HG03064 (cell line): ENCODE measurements around the gene INPP5A.
"Not testable (repeated sequence)": the region's sequence is repeated elsewhere in the genome, so short reads cannot be mapped to it uniquely, and the experiment has no call there.

Experiments used
- ATAC-seq: cut with Tn5 transposase; IDR thresholded peaks from one replicate; pipeline ENCODE4 v1.9.1; 2021; ENCODE audit warnings: low read depth; ENCODE audit not compliant: unreplicated experiment

The INPP5A gene

DNA sequence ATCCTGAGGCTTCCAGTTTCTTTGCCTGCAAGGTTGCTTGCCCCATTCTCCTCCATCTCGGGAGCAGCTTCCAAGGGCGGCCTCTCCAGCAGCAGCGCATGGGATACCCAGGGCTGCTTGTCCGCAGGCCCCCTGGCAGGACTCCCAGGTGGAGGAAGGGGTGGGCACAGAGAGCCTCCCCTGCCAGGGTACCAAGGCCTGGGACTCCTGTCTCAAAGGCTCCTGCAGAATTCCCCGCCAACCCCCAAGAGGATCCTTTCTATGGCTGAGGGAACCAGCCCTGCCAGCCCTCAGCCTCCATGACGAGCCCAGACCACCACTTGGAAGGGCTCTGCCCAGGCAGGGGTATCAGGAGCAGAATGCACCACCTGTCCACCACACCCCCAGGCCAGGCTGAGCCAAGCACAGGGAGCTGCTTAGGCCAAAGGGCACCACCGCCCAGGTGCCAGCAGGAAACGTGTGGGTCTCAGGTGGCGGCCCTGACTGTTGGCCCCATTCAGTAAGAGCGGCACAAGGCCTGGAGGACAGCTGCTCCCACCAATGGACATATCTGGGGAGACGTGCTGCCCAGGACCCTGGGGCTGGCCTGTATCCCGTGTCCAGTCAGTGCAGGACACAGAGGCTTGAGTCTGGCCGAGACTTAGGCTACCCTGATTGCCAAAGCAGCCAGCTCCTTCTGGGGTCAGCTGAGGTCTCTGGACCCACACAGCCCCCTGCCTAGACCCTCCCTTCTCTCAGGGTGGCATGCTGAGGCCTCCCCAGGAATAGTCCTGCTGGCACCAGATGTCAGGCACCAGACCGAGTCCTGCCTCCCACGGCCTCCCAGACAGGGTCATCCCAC, 33.8 kb upstream of the INPP5A start:
- no peak for ATAC-seq

DNA sequence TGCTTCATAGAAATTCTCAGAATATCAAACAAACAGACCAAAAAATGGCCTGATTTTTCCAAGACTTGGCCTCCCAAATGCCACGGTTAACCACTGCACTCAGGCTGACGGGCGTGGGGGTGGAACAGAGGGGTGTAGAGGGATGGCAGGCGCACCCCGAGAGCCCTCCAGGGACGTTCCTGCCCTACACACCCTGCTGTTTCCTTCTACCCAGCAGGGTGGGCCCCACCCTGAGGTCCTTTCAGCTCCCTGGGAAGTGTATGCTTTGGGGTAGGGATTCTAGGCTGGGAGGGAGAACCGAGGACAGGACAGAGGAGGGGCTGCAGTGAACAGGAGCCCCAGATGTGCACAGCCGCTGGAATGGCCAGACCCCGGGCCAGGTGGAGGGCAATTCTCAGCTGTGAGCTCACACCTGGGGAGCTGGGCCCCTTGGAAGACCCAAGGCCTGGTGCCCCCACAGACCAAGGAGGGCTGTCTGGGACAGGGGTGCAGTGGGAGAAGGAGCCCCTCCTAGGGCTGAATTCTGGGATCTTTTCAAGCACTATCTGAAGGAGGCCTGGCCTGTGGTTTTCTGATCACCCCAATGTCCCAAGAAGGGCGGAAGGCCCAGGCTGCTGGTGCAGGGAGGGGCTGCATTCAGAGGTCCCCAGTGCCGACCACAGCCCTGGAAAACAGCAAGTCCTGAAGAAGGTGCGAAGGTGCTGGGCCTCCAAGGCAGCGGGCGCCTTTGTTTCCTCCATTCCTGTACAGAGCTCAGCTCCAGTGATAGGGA, 32.9 kb upstream of the INPP5A start:
- ATAC-seq: no peak

DNA sequence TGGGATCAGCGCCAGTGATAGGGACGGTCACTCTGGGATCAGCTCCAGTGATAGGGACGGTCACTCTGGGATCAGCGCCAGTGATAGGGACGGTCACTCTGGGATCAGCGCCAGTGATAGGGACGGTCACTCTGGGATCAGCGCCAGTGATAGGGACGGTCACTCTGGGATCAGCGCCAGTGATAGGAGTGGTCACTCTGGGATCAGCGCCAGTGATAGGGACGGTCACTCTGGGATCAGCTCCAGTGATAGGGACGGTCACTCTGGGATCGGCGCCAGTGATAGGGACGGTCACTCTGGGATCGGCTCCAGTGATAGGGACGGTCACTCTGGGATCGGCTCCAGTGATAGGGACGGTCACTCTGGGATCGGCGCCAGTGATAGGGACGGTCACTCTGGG, 32.0 kb upstream of the INPP5A start:
- not testable (repeated sequence) for ATAC-seq

DNA sequence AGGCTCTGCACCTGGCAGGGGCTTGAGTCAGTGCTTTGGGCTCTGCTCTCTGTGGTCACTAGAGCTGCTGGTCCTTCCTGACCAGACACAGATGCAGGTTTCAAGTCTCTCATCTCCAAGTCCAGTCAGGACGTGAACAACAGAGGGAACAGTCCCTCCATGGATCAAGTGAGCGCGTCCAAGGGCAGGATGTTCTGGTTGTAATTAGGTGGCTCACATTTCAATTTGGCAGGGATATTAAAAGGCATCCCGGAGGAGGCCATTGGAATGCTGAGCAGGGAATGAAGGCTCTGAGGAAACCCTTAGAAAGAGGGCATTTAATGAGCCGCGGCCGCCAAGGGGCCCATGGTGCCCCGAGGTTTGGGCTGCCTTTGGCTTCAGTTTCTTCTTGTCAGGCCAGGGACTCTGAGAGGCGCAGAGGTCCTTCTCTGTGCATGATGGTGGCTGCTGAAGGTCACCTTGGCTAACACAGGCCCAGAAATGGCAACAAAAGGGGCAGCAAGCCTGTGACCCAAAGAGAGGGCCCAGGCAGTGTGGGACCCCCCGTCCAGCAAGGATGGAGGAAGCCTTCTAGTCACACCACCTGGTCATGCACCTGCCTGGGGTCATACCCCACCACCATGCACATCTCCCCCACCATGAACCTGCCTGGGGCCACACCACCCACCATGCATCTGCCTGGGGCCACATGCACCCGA, 30.7 kb upstream of the INPP5A start:
- ATAC-seq: no peak

DNA sequence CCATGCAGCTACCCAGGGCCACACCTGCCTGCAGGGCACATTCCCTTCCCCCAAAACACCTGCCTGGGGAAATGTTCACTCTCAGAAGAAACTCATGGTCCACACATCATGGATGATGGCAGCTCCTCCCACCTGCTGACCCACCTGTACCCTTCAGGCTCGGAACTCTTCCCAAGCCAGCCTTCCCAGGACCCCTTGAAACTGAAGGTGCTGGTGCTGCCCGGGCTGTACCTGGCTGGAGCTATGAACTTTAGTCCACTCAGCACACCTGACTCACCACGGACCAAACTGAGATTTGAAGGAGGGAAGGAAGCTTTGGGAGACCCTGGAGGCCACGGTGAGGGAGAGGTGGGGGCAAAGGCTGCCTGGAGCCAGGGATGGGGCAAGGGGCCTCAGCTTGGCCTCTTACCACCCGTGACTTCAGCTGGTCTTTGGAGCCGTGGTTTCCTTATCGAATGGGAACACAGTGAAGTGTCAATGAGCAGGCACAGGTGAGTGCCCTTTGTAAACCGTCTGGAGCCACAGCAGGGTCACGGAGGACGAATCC, 30.1 kb upstream of the INPP5A start:
- ATAC-seq: no peak

DNA sequence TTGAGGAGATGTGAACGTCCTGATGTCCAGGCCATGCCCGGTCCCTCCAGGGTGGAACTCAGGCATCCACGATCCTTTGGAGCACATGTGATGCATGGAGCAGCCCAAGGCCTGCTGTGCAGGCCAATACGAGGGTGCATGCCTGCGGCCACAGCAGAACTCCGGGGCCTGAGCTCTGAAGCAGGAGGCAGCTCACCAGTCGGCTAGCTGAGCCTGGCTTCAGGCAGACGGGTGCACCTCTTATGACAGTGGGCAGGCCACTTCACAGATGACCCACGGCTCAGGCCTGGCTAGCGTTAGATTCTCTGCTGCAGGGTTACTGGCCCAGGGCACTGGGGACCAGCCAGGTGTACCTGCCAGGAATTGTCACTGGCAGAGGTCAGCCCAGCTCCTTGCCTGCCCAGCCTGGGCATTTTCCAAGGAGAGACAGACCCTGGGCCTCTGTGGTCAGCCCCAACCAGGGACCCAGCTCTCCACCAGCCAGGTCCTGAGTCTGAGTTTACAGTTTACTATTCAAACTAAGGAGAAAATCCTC, 29.6 kb upstream of the INPP5A start:
- ATAC-seq: no peak

DNA sequence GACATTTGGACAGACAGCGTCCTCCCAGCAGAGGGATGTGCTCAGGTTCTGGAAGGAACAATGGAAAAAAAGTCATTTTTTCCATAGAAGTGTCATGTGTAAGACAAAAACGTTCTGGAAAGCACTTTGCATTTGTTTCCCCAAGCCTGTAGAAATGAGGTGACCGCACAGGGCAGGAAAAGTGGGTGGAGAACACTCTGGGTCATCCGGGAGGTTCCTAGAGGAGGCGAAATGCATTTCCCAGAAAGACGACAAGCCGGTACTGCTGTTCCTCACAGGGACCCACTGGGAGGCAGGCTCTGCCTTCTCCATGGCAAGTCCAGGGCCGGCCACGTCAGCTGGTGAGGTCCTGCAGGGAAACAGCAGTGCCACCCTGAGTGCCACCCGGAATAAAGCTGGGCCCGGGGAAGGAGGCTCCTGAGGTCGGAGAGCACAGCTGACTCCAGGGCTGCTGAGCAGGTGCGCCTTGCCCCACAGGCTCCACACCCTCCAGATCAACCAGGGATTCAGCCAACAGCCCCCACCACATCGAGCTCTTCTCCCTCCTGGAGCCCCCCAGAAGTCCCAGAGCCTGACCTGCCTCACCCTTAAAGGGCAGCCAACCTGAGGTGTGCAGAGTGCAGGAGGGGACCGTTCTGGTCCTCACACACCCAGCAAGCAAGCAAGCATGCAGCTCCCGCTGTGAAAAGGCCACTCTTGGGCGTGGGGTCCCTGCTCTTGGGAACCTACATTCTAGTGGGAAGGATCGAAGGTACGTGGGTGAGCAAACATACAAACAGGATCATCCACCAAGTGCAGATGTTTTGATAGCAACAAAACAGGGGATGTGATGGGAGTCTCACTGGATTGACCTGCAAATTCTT, 28.8 kb upstream of the INPP5A start:
- ATAC-seq: no peak

DNA sequence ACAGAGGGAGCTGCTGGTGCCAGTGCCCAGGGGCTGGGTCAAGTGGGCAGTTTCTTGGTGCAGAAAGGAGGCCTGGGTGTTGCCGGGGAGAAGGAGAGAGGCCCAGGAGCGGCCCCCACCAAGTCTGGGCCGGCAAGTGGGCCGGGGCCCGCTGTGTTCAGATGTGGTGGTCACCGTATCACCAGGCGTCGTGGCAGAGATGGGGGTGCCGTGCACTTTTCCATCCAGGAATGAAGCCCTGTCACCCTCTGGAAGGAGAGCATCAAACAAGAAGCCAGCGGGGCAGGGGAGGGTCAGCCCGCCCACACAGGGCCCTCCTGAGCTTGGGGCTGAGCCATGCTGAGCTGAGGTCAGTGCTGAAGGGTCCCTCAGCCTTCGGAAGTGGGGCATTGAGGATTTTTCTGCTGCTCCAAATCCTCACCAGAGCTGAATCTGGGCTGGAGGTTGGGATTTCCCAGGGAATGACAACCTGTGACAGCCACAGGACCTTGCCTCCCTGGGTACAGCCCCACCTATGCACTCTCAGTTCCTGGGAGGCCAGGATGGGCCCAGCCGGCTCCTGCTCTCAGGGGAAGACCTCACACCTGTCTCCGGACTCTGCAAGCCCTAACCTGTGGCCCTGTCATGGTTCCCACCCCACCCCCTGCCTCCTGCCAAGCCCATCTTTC, 27.9 kb upstream of the INPP5A start:
- ATAC-seq: no peak

DNA sequence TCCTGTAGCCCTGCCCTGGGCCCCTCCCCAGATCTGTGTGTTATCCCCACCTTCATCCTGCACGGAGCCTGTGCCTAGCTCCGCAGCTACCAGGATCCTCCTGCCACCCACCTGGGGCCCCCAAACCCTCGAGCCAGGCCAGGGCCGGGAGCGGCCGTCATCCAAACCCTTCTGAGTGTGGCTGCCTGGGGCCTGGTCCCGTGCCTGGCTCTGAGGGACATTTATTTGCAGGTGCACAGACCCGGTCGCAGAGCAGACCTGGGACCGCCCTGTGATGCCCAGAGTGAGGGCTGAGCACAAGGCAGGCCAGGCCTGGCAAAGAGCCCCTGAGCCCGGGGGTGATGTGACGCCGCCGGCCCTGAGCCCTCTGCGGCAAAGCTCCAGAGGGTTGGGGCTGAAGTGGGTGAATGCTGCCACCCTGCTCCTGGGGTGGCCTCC, 27.4 kb upstream of the INPP5A start:
- ATAC-seq: no peak

DNA sequence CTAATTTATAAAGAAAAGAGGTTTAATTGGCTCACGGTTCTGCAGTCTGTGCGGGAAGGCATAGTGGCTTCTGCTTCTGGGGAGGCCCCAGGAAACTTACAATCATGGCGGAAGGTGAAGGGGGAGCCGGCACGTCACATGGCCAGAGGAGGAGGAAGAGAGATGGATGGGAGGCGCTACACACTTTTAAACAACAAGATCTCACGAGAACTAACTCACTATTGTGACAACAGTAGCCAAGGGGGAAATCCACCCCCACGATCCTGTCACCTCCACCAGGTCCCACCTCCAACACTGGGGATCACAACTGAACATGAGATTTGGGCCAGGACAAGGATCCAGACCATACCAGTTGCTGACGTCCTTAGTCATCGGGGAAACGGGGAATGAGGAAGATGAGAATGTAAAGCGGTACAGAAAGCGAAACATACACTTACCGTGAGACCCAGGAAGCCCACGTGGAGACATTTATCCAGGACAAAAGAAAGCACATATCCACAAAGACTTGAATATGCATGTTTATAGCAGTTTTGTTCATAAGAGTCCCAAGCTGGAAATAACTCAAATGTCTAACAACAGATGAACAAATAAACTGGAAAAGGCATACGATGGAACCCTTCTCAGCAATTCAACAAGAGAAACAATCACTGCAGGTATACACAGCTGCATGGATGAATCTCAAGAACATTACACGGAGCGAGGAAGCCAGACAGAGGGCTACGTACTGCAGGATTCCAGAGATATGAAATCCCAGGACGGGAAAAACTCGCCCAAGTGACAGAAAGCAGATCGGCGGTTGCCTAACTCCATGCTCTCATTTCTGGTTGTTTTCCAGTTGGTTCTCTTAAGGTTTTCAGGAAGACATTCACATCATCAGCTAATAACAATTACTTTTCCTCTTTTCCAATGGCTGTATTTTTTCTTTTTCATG, 26.2 kb upstream of the INPP5A start:
- ATAC-seq: no peak

DNA sequence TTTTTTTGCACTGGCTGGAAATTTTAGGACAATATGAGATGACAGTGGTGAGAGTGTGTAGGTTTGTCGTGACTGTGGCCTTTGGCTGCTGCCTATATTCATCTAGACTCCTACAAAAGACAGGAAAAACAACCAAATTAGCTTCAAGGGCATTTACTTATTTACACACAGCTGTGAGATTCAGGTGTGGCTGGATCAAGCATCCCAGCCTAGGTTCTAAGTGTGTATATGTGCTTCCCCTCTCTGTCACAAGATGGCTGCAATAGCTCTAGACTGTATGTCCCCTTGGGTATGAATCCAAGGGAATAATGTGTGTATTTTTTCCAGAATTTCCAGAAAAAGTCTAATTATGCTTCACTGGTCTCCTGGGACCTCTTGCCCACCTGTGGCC, 25.5 kb upstream of the INPP5A start:
- ATAC-seq: no peak

DNA sequence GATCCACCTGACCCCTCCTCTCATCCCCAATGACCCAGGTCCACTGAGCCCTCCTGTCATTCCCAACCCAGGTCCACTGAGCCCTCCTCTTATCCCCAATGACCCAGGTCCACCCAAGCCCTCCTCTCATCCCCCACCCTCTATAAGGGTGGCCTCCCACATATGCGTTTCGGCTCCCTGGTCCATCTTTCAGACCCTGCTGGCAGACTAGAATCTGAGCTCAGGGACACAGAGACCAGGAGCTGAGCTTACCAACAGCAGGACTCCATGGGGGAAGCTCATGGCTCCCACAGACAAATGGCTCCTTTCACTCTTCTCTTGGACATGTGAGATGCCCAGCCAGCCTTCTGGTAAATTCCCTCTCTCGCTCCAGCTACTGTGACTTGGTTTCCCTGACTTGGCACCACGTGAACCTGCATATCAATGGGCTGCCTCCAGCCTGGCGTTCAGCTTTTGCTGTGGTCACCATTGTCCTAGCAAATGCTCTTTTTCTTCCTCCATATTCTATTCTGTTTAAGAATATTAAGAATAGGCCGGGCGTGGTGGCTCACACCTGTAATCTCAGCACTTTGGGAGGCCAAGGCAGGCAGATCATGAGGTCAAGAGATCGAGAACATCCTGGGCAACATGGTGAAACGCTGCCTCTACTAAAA, 24.8 kb upstream of the INPP5A start:
- no peak for ATAC-seq

DNA sequence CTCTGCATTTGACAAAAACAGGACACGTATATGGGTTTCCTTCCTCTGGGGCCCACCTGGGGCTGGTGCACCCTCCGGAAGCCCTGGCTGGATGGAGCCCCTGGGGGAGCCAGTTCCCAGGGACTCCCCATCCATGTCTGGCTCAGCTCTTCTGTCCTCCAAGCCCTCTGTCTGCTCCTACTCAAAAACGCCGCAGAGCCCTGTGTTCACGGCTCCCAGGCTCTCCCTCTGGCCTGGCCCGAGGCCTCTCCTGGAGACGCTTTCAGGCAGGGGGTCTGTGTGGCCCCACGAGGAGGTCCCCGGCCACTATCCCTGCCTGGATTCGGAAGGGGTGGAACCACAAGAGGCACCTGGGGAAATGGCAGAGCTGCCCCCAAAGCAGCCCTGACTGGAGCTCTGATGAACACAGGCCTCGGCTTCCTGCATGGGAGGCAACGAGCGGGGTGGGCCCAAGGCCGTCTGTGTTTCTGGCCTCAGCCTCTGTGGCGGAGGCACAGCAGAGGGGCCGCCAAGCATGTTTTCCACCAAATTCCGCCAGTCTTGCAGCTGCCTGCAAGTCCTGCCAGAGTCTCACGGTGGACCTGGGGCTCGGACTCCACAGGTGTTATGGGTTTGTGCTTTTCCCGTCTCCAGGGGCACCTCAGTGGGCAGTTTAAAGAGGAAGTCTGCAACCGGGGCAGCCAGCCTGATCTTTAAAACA, 22.6 kb upstream of the INPP5A start:
- ATAC-seq: no peak

DNA sequence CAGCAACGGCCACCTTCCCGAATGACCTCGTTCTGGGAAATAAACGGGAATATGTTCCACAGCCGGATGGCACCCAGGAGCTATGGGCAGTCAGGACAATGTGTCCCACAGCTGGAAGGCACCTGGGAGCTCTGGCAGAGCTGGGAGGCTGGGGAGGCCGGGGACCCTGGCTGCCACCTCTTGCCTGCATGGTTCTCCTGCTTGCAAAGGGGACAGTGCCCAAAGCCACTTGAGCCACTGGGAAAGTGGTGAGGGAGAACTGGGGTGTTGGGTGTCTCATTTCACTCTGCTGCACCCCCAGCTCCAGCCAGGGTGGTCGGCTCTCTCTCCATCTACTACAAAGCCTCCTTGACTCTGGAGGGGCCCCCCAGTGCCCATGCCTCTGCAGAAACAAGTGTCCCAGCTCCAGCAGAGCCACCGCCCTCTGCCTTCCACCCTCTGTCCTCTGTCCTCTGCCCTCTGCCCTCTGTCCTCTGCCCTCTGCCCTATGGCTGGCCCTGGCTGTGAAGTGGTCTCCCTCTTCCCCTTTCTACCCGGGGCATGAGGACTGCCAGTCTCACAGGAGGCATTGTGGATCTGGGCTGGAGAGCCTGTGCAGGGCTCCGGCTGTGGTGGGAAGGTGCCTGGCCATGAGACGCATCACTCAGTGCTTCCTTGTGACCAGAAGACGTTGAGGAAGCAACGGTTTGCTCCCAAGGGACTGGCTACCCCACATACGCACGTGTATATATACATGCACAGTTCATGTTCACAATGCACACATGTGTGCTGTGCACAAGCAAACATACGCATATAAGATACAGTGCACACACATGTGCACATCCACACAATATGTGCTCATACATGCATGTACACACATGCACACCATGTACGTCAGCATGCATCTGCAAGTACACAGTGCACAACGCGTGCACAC, 21.5 kb upstream of the INPP5A start:
- ATAC-seq: no peak

DNA sequence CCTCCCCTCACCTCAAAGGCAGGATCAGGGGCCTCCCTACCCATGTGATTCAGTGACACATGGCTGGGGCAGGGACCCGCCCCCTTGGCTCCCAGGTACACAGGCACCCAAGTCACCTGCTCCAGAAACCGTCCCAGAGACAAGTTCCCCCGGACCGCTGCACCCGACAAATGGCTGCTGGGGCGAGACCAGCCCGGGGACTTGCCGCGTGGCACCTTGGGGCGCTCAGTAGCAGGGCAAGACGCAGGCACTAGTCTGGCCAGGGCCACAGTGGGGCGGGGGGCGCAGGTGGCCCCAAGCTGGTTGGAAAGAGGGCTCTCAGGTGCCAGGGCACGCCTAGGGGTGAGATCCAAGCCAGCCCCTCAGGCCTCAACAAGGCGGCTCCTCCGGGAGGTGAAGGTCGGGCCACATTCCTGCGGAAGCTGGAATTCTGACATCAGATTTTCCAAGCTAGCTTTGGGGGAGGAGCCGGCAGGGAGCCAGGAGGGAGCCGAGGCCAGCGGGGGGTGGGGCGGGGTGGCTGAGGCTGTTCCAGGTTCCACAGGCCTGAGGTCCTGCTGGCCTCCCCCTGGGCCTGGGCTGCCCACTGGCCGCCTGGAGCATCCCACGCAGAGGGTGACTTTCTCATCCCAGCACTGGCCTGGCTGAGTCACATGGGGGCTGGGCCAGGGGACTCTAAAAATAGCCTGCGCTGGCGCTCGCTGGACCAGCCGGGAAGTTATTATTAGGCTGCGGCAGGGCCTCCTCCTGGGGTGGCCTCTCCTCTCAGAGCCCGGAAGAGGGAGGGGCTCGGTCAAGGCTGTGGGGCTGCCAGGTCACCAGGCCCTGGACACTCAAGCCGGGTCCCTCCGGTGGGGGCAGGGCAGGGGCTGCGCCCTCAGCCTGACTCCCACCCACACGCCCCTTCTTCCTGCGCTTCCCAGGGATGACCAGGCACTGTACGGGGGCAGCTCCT, 20.5 kb upstream of the INPP5A start:
- ATAC-seq: no peak
